Measurements from ENCODE around the gene CYP2B6.
"Not testable (repeated sequence)": the region's sequence is repeated elsewhere in the genome, so short reads cannot be mapped to it uniquely, and the experiment has no call there.

DNA sequence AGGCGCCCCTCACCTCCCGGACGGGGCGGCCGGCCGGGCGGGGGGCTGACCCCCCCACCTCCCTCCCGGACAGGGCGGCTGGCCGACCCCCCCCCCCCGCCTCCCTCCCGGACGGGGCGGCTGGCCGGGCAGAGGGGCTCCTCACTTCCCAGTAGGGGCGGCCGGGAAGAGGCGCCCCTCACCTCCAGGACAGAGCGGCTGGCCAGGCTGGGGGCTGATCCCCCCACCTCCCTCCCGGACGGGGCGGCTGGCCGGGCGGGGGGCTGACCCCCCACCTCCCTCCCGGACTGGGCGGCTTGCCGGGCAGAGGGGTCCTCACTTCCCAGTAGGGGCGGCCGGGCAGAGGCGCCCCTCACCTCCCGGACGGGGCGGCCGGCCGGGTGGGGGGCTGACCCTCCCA is 25.7 kb upstream of the CYP2B6 start:
- TF ChIP-seq POLR2A, EP300, POLR2AphosphoS5 (IDR thresholded peaks at IDR 0.05): not testable (repeated sequence)
- TF ChIP-seq, protein P1, sequence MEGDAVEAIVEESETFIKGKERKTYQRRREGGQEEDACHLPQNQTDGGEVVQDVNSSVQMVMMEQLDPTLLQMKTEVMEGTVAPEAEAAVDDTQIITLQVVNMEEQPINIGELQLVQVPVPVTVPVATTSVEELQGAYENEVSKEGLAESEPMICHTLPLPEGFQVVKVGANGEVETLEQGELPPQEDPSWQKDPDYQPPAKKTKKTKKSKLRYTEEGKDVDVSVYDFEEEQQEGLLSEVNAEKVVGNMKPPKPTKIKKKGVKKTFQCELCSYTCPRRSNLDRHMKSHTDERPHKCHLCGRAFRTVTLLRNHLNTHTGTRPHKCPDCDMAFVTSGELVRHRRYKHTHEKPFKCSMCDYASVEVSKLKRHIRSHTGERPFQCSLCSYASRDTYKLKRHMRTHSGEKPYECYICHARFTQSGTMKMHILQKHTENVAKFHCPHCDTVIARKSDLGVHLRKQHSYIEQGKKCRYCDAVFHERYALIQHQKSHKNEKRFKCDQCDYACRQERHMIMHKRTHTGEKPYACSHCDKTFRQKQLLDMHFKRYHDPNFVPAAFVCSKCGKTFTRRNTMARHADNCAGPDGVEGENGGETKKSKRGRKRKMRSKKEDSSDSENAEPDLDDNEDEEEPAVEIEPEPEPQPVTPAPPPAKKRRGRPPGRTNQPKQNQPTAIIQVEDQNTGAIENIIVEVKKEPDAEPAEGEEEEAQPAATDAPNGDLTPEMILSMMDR (IDR thresholded peaks at IDR 0.05), result not testable (repeated sequence)

Data from sigmoid colon (tissue), 4 donors.